Neutrophil (primary cell): ENCODE results near the gene PRKCE.

Experiments
- H3K27ac ChIP-seq: fragments of 200-600 bp; sonication (generic); 2 replicates; pipeline ENCODE4 v1.5.1; 2016; ENCODE audit warnings: mild to moderate bottlenecking, moderate library complexity
- H3K27me3 ChIP-seq: fragments of 200-600 bp; sonication (generic); 2 replicates; pipeline ENCODE4 v1.6.0; 2016; ENCODE audit warnings: mild to moderate bottlenecking
- H3K36me3 ChIP-seq: fragments of 200-600 bp; sonication (generic); 2 replicates; pipeline ENCODE4 v1.5.1; 2017
- H3K4me1 ChIP-seq, 2 experiments: fragments of 200-600 bp in 1 of 2; sonication (generic) in 1 of 2; 1 replicate in 1 of 2; 2 replicates in 1 of 2; pipeline versions ENCODE4 v1.5.1 to v1.6.1; 2013 to 2016; ENCODE audit warnings: low read depth in 1 of 2, low read length in 1 of 2, mild to moderate bottlenecking in 1 of 2, moderate library complexity in 1 of 2; ENCODE audit not compliant: control insufficient read depth in 1 of 2, insufficient read depth in 1 of 2
- H3K4me3 ChIP-seq, 2 experiments: fragments of 200-600 bp in 1 of 2; sonication (generic) in 1 of 2; 1 replicate in 1 of 2; 2 replicates in 1 of 2; pipeline ENCODE4 v1.5.1; 2013 to 2016; ENCODE audit warnings: low read depth in 1 of 2, low read length in 1 of 2, mild to moderate bottlenecking in 1 of 2, moderate library complexity in 1 of 2
- H3K9me3 ChIP-seq: fragments of 200-600 bp; sonication (generic); 2 replicates; pipeline ENCODE4 v1.5.1; 2016
- TF ChIP-seq, protein P1 (sequence below): fragments of 200-600 bp; sonication (generic); IDR thresholded peaks from 2 replicates; pipeline ENCODE4 v1.5.1; 2016; ENCODE audit warnings: antibody characterized with exemption

The PRKCE gene

DNA sequence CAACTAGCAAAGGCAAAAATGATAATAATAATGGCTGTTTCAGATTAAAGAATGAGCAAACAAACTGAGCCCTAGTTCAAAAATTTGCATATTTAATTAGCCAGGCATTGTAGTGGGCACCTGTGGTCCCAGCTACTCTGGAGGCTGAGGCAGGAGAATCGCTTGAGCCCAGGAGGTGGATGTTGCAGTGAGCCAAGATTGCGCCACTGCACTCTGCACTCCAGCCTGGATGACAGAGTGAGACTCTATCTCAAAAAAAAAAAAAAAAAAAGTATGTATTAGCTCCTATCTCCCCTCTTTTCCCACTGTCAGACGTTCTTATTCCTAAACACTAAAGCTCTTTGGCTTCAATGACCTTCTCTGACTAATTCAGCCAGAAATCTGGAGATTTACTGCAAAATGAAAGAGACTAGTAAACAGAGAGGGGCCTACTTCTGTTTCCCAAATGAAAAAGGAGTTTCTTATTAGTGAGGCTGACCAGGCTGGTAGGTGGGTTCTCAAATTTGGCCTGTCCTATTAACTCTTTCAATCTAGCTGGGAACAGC, 36.5 kb upstream of the PRKCE start:
- Histone ChIP-seq H3K27ac (no peak overlapping the region), H3K4me1 (peaks cover 6% of the 10 kb centered on the region in 2 experiments), H3K27me3 (no peaks in the 10 kb centered on the region), H3K9me3 (no peaks in the 10 kb centered on the region), H3K4me3 (no peak overlapping the region), H3K36me3 (no peaks in the 10 kb centered on the region)
- TF ChIP-seq, protein P1, sequence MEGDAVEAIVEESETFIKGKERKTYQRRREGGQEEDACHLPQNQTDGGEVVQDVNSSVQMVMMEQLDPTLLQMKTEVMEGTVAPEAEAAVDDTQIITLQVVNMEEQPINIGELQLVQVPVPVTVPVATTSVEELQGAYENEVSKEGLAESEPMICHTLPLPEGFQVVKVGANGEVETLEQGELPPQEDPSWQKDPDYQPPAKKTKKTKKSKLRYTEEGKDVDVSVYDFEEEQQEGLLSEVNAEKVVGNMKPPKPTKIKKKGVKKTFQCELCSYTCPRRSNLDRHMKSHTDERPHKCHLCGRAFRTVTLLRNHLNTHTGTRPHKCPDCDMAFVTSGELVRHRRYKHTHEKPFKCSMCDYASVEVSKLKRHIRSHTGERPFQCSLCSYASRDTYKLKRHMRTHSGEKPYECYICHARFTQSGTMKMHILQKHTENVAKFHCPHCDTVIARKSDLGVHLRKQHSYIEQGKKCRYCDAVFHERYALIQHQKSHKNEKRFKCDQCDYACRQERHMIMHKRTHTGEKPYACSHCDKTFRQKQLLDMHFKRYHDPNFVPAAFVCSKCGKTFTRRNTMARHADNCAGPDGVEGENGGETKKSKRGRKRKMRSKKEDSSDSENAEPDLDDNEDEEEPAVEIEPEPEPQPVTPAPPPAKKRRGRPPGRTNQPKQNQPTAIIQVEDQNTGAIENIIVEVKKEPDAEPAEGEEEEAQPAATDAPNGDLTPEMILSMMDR, result no peak

DNA sequence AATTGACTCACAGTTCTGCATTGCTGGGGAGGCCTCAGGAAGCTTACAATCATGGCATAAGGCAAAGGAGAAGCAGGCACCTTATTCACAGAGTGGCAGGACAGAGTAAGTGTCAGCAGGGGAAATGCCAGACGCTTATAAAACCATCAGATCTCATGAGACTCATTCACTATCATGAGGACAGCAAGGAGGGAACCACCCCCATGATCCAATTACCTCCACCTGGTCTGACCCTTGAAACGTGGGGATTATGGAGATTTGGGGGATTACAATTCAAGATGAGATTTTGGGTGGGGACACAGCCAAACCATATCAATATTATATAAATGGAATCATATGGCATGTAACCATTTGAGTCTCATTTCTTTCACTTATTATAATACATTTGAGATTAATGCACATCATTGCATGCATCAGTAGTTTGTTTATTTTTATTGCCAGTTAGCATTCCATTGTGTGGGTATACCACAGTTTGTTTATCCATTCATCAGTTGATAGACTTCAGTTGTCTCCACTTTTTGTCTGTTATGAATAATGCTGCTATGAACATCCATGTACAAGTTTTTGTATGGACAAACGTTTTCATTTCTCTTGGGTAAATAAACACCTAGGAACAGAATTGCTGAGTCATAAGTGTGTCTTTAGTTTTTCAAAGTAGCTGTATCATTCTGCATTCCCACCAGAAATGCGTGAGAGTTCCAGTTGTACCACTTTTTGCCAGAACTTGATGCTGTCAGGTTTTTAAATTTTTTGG, 34.6 kb upstream of the PRKCE start:
- Histone ChIP-seq H3K27me3 (no peaks in the 10 kb centered on the region), H3K27ac (no peak overlapping the region), H3K4me3 (no peak overlapping the region), H3K36me3 (no peaks in the 10 kb centered on the region), H3K4me1 (no peaks in the 10 kb centered on the region), H3K9me3 (no peaks in the 10 kb centered on the region)
- TF ChIP-seq, protein P1, result no peak

DNA sequence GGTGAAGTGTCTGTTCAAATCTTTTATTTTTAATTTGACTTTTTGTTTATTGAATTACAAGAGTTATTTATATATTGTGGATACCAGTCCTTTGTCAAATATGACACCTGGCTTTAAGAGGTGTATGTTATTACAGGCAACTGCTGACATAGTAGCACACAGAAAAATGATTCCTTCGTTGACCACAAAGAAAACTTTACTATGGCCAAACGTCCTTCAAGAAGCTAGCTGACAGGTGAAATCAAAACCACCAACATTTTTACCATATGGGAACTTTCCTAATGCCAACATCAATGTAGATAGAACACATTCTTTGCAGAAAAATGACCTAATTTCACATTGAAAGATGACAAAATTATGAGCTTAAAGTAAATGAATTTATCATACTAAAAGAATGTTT, 34.0 kb upstream of the PRKCE start:
- no peaks in the 10 kb centered on the region for H3K27me3 ChIP-seq
- TF ChIP-seq, protein P1, result no peak
- no peaks in the 10 kb centered on the region for H3K36me3 ChIP-seq
- H3K4me3 ChIP-seq, result no peak overlapping the region
- no peaks in the 10 kb centered on the region for H3K4me1 ChIP-seq
- H3K9me3 ChIP-seq, result no peaks in the 10 kb centered on the region
- no peak overlapping the region for H3K27ac ChIP-seq

DNA sequence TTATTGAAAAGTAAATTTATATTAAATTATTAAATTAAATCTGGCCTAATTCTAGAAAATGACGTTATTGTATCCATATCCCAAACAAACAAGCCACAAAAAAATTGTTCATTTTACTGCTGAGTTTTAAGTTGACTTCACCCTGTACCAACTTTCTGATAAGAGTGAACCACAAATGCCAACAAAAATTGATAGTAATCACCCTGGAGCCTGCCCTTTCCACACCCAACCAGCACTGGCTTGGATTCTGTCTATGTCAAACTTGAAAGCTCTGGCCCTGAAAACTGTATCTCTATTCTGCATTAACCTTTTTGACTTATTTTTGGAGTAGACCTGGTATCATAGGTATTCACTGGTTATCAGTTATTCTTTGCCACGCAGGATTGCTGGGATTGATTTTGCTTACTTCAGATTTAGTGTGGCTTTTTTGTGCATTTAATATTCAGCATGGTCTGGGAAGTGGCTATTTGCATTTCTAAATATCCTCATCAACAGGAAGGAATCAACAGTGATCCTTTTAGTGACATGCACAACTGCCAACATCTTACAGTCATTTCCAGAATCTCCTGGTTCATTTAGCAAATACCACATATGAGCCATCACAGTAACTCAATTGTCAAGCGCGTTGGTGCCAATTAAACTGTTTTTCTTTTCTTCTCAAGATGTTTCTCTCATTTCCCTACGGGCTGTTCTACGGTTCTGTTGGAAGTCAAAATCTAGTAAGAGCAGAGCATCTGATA, 29.0 kb upstream of the PRKCE start:
- Histone ChIP-seq H3K9me3 (no peaks in the 10 kb centered on the region), H3K36me3 (no peaks in the 10 kb centered on the region), H3K27me3 (no peaks in the 10 kb centered on the region), H3K27ac (no peak overlapping the region), H3K4me3 (no peak overlapping the region), H3K4me1 (no peaks in the 10 kb centered on the region)
- TF ChIP-seq, protein P1, result no peak

DNA sequence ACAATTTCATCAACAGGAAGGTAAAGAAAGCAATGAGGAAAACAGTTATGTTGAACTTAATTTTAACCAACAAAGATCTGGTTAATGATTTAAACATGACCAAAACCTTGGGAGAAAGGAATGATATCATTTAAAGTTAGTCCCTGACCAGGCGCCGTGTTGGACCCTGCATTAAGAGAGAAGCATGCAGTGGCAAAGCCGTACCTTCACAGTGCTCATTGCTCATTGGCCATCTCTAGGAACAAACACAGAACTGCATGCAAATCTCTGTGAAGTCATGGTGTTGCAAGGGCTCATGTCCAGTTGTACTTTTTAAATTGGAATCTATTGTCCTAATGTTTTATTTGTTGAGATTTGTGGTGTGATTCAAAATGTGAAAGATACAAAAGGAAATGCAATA, 28.4 kb upstream of the PRKCE start:
- Histone ChIP-seq H3K4me3 (no peak overlapping the region), H3K9me3 (no peaks in the 10 kb centered on the region), H3K36me3 (no peaks in the 10 kb centered on the region), H3K27ac (no peak overlapping the region), H3K27me3 (no peaks in the 10 kb centered on the region), H3K4me1 (no peaks in the 10 kb centered on the region)
- TF ChIP-seq, protein P1, result no peak
